NCI-H748 (cell line): Measurements from ENCODE around the gene BCL11B.

Experiments
- DNase-seq: peaks from one replicate; lab custom pipeline; 2025; ENCODE audit not compliant: unreplicated experiment; lab: John Stamatoyannopoulos, UW

The BCL11B gene

GRCh38 chr14:99268810-99269707, 2.9 kb downstream of the BCL11B start:
- peak; percentile 63 for DNase-seq

- DNase-seq: peak; percentile 82
Observed at GRCh38 chr14:99267837-99268781, 3.9 kb downstream of the BCL11B start.

- no peak for DNase-seq
Observed at GRCh38 chr14:99267381-99267780, 4.6 kb downstream of the BCL11B start.

- peak; percentile 82 for DNase-seq
Observed at GRCh38 chr14:99266181-99267178, 5.5 kb downstream of the BCL11B start.

DNA sequence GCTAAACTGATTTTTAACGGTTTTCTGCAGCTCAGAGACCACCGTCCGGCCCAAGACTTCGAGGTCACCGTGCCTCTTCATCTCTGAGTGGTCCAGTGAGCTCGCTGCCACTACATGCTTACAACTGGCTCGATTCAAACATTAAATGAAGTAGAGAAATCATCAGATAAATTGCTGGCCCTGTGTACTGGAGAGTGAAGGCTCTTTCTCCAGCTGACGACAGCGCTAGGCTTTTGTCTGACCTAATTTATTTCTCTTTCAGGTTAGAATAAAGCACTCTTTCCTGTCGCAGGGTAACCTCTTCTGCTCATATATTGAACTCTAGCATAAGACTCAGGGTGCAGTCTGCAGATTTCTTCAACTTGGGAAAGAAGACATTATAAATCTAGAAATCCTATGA, 6.4 kb downstream of the BCL11B start:
- no peak for DNase-seq

GRCh38 chr14:99264691-99265450, 7.1 kb downstream of the BCL11B start:
- no peak for DNase-seq

DNA sequence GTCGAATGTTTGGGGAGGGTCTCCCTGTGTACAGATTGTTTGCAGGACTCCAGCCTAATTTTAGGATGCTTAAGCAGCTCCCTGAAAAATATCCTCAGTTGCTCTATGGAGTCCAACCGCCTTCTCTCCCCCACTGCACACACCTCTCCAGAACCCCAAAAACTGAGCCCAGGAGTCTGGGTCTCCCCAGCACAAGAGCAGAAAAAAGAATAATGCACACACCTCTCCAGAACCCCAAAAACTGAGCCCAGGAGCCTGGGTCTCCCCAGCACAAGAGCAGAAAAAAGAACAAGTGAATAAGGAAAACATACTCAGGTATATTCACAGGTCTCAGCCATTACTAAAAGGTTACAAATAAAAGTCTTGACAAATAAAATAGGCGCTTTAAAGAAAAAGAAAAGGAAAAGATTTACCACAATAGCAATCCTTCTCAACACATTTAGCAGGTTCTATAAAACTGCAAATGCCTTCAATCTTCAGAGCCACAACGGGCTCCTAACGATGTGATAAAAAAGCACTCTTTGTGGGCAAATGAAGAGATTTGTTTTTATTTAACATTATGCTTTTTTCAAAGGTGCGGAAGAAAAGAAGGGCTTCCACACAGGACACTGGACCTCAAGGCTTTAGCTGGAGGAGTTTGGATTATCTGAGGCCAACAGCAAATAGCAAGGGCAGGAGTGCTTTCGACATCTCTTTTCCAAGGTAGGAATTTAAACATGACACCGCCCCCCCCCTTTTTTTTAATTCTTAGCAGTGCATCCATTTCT, 8.2 kb downstream of the BCL11B start:
- no peak for DNase-seq

DNA sequence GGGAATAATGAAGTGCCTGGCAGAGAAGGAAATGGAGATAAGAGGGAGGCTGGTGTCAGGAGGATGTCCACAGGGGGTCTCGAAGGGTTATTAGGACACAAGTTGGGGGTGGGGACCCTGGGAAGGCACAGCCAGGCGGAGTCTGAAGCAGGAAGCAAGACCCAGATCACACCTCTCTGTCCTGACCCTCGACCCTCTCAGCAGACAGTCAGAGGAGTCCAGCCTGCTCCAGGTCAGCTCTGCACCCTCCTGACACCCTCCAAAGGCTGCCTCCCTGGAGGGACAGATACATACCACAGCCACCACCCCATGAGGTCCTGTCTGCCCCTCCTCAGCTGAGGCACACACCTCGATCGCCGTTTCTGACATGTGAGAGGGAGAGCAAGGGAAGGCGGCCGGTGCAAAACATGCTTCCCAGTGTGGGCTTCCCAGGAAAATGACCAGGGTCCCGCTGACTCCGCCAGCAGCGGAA, 9.0 kb downstream of the BCL11B start:
- DNase-seq: no peak

- no peak for DNase-seq
Observed at GRCh38 chr14:99261912-99262787, 9.8 kb downstream of the BCL11B start.

GRCh38 chr14:99260587-99261551, 11.1 kb downstream of the BCL11B start:
- DNase-seq: no peak

DNA sequence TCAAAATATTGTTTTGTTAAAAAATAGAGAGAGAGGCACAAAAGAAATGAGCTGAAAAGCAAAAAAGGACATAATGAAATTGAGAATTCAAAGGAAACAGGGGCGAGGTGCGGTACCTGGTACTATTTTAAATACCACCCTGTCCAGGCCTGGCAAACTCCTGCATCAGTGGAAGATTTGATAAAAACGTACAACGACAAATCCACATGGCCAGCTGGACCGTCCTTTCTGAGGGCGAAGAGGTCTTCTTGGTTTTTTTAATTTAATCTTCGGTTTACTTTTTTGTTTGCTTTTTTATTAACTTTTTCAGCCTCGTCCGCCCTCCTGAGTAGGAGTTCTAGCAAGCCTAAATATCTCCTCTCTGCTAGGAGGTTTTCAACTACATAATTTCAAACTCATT, 11.9 kb downstream of the BCL11B start:
- DNase-seq: no peak

DNA sequence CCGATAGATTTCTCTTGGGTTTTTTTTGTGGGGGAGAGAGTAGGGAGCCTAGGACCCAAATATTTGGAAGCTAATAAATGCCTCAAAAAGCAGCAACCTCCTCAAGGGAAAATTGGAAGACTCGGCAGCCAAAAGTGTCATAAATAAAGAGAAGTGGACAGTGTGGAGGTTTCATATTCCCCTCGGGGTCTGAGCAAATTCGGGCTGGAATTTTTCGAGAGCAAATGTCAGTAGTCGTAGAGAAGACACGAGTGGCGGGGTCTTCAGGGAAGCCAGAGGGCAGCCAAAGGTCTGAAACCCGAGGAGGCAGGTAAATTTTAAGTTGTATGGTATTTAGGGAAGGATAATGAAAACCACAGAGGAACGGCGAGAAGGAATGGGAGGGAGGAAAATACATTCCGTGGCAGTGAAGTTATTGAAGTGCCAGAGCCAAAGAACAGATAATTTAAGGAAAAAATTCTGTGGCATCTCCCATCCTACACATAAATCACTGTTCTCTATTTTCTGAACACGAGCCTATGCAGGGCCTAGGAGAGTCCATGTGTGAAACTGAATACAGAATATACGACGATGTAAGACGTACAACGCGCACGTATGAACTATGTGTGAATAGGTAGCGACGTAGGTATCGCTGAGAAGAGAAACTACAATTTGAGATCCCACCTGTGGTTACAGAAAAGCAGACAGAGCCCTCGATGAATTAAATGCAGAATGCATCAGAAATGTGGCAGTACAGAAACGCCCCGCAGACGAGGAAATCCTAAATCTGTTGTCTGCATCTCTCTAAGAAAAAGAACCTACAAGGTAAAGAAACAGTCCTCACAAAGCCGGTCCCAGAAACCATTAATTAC, 12.9 kb downstream of the BCL11B start:
- DNase-seq: no peak

GRCh38 chr14:99258341-99258861, 13.6 kb downstream of the BCL11B start:
- DNase-seq: no peak

DNA sequence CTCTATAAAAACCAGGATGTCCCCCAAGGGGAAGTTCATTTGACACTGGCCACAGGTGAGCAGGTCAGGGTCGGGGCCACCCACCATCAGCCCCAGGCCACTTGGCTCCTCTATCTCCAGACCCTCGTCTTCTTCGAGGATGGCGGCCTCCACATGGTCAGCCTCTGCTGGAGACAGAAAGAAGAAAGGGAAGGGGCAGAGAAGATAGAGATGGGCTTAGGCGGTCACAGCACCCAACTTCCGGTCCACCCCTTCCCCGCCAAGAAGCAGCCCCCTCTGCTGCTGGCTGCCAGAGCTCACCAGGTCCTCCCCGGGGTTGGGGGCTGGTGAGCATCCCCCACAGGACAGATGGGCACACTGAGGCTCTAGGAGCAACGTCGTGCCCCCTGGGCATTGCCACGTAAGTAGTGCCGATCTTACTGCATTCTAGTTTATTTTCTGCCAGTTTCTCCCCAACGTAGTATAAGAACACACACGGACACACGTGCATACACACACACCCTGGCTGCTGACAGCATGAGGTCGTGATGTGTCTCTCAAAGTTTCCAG, 14.2 kb downstream of the BCL11B start:
- DNase-seq: no peak

- DNase-seq: no peak
Observed at GRCh38 chr14:99257122-99257672, 14.8 kb downstream of the BCL11B start.
